HG02973 (cell line): ENCODE results near the gene TIMM29.

Source experiments
- ATAC-seq: cut with Tn5 transposase; IDR thresholded peaks from one replicate; pipeline ENCODE4 v1.9.1; 2021; ENCODE audit warnings: moderate library complexity; ENCODE audit not compliant: unreplicated experiment

The TIMM29 gene

GRCh38 chr19:10911579-10912363 is 16.8 kb upstream of the TIMM29 start:
- no peak for ATAC-seq

DNA sequence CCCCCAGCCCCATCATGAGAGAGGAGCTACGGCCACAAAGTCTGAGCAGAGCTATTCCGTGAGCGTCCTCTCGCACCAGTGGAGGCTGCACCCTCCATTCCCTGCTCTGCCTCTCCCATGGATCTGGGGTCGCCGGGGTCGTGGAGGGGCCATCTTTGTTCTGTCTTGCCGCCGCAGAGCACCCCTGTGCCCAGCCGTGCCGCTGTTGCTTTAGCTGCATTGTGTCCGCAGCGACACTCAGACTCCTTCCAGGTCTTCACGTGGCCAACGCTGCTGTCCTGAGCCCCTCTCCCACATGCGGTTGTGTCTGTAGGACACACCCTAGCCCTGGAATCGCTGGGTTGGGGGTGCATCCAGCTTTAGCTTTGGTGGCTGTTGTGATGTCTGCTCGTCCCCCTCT is 16.0 kb upstream of the TIMM29 start:
- ATAC-seq: no peak

GRCh38 chr19:10913716-10914340 is 14.8 kb upstream of the TIMM29 start:
- ATAC-seq: no peak

- no peak for ATAC-seq
Measured at GRCh38 chr19:10915130-10916091, 13.2 kb upstream of the TIMM29 start.

- ATAC-seq: no peak
Measured at GRCh38 chr19:10916602-10917001, 12.0 kb upstream of the TIMM29 start.

DNA sequence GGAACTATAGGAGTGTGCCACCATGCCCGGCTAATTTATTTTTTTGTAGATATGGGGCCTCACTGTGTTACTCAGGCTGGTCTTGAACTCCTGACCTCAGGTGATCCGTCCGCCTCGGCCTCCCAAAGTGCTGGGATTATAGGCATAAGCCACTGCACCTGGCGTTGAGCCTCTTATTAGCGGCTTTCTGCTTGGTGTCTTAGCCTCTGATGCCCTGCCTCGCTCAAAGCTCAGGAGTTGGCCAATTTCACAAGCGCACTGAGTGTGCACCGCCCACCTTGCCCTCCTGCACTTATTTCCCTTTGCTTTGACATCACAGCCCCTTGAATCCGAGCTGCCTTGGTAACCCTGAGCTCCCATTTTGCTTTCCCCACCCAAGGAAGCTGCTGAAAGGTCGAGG is 10.3 kb upstream of the TIMM29 start:
- ATAC-seq: no peak

- no peak for ATAC-seq
Measured at GRCh38 chr19:10919352-10920287, 9.0 kb upstream of the TIMM29 start.

- ATAC-seq: no peak
Measured at GRCh38 chr19:10920288-10920655, 8.3 kb upstream of the TIMM29 start.

DNA sequence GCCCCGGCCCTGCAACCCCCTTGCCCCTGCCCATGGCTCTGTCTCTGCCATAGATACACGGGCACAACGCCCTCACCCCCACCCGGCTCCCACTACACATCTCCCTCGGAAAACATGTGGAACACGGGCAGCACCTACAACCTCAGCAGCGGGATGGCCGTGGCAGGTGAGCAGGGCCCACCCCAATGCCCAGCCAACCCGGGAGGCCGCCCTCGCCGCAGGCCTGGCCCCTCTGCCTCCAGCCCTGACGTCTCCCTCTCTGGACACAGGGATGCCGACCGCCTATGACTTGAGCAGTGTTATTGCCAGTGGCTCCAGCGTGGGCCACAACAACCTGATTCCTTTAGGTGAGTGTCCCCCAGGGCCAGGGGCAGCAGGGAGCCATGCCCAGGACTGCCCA is 7.8 kb upstream of the TIMM29 start:
- no peak for ATAC-seq

DNA sequence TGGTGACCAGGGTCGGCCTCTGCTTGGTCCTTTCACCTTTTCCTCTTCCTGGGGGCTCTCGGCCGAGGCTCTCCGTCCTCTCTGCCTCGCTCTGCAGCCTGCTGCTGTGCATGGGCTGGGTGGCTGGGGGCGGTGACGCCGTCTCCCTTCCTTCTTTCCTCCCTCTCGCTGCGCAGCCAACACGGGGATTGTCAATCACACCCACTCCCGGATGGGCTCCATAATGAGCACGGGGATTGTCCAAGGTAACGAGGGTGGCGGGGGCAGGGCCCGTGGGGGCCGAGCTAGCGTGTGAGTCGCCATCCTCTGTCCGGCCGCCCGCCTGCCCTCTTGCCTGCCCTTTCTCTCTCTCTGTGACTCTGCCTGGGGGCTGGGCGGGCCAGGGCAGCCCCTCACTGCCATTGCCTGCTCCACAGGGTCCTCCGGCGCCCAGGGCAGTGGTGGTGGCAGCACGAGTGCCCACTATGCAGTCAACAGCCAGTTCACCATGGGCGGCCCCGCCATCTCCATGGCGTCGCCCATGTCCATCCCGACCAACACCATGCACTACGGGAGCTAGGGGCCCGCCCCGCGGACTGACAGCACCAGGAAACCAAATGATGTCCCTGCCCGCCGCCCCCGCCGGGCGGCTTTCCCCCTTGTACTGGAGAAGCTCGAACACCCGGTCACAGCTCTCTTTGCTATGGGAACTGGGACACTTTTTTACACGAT is 7.3 kb upstream of the TIMM29 start:
- ATAC-seq: no peak

GRCh38 chr19:10921910-10922637 is 6.5 kb upstream of the TIMM29 start:
- ATAC-seq: no peak

- no peak for ATAC-seq
Measured at GRCh38 chr19:10922638-10923014, 6.0 kb upstream of the TIMM29 start.

GRCh38 chr19:10923260-10924112 is 5.1 kb upstream of the TIMM29 start:
- no peak for ATAC-seq

GRCh38 chr19:10924597-10924996 is 4.0 kb upstream of the TIMM29 start:
- no peak for ATAC-seq

DNA sequence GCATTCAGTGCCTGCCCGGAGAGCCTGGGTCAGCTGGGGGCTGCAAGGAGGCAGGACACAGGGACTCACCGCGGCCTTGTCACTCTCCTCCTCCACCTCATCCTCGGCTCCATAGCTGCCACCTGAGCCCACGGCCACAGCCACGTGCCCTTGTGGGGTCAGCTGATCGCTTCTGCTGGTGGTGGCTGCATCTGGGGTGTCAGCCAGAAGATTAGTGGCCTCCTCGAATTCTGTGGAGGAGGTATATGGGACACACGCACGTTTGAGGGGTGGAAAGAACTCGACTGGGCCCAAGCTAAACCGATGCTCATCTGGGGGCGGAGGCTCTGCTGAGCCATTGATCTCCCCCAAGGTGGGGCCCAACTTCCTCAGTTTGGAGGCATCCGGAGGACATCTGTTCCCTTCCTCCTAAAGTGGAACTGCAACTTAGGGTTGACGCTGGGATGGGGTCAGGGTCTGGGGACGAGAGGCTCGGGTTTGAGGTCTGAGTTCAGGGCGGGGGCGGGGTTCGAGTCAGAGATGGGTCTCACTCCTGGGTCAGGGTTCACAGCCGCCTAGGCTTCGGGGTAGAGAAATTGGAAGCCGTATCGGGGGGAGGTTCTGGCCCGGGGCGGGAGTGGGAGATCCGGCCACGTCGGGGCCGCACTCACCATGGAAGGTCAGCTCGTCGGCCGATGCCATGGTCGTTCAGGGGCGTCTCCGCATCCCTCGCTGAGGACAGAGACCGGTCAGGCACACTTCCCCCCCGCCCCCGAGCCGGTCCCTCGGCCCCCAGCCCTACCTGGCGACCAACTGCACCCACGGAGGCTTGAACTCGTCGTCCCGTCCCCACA is 665 bp upstream of the TIMM29 start:
- ATAC-seq: no peak

GRCh38 chr19:10929402-10929794 is 787 bp downstream of the TIMM29 start:
- ATAC-seq: no peak

- no peak for ATAC-seq
Measured at GRCh38 chr19:10935371-10936059, 6.9 kb downstream of the TIMM29 start.
